GM04504 (cell line): ENCODE measurements around the gene EMX2.
"Not testable (repeated sequence)": the region's sequence is repeated elsewhere in the genome, so short reads cannot be mapped to it uniquely, and the experiment has no call there.

Source experiments
- DNase-seq: peaks from one replicate; pipeline ENCODE4 v3.0.0-alpha.2; 2012; ENCODE audit warnings: low read depth

Gene EMX2

DNA sequence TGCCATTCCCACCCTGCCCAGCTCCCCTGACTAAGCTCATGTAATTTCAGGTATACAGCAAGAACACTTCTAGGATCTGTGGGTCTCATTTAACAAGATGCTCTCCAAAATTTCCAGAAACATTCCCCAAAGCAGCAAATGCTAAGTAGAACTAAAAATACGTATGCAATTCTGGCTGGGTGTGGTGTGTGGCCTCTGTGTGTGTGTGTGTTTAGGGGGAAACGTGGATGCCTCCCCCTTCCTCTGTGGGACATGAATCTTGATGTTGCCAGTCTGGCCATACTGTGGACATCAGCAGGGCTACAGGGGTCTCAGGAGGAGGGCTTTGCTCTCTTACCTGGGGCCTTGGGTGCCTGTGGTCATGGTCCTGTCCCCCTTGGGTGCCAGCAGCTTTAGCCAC, 18.4 kb downstream of the EMX2 start:
- DNase-seq, result no peak

DNA sequence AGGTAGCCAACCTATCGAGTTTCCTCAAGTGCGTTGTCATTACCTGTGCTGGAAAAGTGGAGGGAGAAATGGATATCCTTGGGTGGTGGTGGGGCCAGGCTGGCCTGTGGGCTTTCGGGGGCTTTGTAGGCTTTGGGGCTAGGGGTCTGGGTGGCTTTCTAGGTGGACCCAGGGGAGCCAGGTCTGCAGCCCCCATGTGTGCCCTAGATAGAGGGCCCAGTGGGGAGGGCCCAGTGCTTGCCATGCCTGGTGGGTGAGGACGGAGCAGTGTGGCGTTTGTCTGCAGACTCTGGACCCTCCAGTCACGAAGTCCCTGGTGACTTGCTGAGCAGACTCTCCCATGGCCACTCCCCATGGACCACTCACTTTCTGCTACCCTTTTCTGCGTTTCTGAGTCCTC, 19.7 kb downstream of the EMX2 start:
- DNase-seq, result no peak

- no peak for DNase-seq
Measured at GRCh38 chr10:117562896-117563737, 20.6 kb downstream of the EMX2 start.

DNA sequence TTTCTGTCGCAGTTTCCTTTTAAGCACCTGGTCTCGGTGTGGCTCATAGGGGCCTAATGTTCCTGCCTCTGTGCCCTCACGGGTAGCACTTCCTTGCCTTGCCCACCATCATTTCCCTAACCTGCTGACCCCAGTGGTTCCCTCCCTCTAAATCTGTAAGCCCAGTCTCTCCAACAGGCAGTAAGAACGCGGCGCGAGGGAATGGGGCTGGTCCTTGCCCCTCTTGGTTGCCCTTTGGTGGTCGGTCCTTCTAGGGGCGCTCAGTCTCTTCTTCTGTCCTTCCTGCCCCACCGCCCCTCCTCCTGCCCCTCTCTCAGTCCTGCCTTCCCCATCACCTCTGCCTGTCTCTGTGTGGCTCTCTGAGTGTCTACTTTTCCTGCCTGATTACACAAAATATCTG, 21.2 kb downstream of the EMX2 start:
- no peak for DNase-seq

GRCh38 chr10:117565068-117565467, 22.5 kb downstream of the EMX2 start:
- no peak for DNase-seq

DNA sequence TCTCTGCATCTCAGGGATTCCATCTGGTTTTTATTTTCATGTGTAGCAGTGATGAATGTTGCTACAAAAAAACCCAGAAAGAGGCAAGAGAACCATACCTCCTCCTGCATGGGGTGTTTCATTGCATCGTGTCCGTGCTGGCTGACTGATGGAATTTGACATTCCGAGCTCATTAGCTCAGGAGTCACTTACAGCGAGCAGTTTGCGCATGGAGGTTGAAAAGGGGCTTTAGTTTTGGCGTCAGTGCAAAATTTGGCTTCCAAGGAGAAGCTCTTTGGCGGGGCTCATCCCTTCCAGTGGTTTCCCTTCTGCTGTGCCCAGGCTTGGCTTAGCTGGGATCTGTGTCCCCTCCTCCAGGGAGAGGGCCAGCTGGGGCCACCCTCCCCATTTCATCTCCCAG, 25.8 kb downstream of the EMX2 start:
- DNase-seq, result peak; percentile 20

- DNase-seq, result no peak
Measured at GRCh38 chr10:117569610-117570390, 27.3 kb downstream of the EMX2 start.

DNA sequence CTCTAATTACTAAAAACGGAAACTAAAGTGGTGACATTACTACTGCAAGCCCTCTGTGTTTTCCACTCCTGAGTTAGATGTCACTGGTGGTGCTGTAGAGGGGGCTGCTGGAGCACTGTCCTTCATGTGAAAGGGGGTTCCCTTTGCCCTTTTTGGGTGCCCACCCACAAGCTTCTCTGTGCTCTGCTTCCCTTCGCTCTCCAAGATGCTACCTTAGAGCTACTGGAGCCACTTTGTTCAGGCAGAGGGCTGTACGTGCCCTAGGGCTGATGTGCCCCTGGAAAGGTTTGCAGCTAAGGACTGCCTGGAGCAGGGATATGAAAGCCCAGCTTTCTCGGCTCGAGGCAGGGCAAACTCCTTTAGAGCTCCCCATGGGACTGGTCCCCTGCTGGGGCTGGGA, 28.3 kb downstream of the EMX2 start:
- no peak for DNase-seq

DNA sequence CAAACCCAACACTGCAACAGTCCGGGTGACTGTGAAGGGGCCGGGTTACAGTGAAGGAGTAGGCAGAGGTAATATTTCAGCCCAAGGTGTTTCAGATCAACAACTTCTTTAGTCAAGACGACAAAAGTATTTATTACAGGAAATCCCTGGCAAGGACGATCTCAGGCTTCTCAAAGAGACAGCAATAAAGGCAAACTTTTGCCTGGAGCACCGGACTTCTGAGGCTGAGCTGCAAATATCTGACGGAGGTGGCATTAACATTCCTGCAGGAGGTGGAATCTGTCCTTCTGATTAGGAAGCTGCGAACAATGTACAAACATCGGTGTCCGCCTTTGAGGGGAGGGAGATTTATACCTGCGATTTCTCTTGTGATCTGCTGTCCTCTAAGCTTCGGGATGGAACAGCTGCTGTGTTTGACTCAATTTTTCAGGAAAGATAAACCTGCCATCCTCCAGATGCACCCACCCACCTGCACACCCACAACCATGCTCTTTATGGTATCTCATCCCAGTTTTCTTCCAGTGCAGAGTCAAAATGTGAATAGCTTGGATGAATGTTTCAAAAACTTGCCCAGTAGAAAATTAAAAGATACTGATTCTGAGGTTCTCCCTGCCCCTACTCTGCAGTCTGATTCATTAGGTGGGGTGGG, 32.1 kb downstream of the EMX2 start:
- DNase-seq, result no peak

- no peak for DNase-seq
Measured at GRCh38 chr10:117578490-117578889, 35.9 kb downstream of the EMX2 start.

DNA sequence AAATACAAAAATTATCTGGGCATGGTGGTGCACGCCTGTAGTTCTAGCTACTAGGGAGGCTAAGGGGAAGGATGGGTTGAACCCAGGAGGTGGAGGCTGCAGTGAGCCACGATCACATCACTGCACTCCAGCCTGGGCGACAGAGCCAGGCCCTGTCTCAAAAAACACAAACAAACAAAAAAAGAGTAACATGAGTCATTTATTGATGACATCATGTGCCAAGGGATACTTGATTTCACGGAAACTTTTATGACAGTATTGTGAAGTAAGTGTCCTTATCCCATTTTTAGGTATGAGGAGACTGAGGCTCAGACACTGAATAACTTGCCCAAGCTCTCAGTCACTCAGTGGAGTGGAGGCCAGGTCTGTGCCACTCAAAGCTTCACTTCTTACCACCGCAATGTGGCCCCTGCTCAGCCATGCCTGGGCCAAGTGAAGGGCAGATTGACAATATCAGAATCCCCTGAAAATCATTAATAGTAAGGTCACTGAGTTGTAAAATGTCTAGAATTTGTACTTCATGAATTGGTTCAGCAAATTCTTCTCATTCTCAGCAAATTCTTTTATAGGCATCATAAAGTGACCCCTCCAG, 36.5 kb downstream of the EMX2 start:
- DNase-seq, result no peak

- no peak for DNase-seq
Measured at GRCh38 chr10:117581961-117582360, 39.4 kb downstream of the EMX2 start.

DNA sequence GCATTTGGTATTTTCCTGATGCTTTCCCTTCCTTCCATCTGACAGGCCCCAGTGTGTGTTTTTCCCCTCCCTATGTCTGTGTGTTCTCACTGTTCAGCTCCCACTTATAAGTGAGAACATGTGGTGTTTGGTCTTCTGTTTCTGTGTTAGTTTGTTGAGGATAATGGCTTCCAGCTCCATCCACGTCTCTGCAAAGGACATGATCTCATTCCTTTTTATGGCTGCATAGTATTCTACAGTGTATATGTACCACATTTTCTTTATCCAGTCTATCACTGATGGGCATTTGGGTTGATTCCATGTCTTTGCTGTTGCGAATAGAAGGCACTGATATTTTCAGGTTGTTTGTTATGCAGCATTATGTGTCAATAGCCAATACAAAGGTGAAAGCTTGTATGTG, 42.3 kb downstream of the EMX2 start:
- not testable (repeated sequence) for DNase-seq

DNA sequence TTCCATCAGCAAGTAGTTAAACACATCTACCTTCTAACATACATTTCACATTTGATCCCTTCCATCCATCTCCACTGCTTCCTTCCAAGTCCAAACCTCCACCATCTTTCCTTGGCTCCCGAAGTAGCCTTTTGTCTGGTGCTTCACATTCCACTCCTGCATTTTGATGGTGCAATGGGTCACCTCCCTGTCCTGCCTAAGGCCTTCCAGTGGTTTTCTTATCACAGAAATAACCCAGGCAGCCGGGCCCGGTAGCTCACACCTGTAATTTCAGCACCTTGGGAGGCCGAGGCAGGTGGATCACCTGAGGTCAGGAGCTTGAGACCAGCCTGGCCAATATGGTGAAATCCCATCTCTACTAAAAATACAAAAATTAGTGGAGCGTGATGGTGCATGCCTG, 44.5 kb downstream of the EMX2 start:
- DNase-seq, result no peak

DNA sequence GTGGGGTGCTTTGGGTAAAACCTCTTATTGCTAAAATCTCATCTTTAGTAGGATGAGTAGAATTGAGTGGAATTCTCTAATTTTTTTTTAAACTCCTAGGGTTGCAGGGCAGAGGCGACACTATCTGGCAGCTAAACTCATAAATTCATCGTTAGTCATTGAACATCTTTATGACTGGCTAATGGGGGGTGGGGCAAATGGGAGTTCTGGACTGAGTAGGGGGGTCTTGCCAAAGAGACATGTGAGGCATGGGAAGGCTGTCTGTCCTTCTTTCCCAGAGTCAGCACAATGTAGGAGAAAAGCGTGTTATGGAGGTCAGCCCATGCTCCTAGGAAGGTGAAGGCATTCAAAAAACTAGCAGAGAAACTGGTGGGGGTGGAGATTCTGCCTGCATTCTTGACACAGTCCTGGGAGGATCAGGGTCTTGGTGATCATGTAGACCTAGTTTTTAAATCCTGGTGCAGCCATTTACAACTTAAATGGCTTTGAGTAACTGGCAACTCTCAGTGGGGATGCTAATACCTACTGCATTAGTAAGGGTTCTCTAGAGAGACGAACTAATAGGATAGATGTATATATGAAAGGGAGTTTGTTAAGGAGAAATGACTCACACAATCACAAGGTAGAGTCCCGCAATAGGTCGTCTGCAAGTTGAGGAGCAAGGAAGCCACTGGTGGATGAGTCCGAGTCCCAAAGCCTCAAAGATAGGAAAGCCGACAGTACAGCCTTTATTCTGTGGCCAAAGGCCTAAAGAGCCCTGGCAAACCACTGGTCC, 47.7 kb downstream of the EMX2 start:
- DNase-seq, result no peak

DNA sequence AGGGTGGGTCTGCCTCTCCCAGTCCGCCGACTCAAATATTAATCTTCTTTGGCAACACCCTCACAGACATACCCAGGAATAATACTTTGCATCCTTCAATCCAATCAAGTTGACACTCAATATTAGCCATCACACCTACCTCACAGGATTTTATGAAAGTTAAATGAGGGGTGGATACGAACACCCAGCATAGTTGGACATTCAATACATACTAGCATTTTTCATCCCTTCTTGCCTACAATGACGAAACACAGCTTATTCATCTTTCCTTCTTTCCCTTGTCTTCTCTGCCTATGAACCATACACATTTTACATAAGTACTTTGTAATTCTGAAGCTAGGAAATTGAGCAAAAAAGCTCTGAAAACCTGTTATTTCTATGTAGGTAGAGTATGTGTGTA, 48.5 kb downstream of the EMX2 start:
- no peak for DNase-seq

DNA sequence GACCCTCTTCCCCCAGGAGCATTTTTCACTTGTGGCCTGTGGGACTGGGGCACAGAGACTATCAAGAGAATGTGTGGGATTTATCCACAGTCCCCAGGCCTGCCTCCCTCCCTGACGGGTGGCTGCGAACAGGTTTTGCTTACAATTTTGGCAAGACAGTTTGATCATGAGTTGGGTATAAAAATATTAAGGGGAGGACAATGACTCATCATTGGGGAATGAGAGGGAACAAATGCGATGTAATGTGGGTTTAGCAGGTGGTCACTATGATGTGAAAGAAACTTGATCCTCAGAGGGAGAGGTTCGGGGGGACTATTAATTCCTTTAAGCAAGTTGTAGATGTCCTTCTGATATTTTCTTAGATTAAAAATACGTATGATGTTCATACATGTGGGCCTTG, 52.2 kb downstream of the EMX2 start:
- DNase-seq, result no peak

- DNase-seq, result no peak
Measured at GRCh38 chr10:117596706-117597105, 54.2 kb downstream of the EMX2 start.

- peak; percentile 36 for DNase-seq
Measured at GRCh38 chr10:117597216-117597615, 54.7 kb downstream of the EMX2 start.
